ENCODE measurements around the gene IRAK1.

Gene IRAK1

DNA sequence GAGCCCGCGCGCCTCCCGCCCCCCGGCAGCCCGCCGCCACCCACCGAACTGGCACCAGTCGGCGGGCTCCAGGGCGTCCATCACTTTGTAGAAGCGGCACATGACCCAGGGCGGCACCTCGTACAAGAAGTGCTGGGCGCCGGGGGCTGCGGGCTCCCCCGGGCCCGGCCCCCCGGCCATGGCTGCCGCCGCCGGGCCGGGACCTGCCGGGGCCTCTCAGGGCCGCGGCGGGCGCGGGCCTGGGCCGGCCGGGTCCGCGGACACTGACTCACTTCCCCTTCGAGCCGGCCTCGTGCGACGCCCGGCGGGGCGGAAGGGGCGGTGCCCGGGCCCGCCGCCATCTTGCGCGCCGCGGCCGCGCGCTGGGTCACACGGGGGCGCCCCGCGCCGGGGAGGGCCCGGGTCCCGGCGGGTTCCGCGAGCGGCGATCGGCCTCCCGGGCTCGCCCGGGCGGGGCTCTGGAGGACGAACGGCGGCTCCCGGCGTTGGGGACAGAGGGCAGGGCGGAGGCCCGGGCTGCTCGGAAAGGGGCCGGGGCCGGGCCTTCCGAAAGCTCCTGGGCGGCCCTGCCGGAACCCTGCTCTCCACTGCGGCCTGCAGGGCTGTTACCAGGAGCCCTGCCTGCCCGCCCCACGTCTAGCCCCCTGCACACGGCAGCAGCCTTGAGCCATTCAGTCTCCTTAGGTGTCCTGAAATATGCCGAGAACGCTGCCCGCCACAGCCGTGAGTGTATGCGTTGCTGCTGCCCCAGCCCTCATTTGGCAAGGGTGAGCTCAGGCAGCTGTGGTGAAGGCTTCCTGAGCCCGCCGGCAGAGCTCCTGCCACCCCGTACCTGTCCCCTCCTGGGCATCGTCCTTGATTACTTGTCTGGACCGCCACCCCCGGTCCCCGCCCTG, at the start of gene IRAK1:
TSS of gene IRAK1 (minus strand) at position 270 of the 896 bp plus-strand sequence. CDS start at position 180, 90 bp downstream.
- peak in 3 of 4 experiments; percentile 37 to 40 (median 38) for DNase-seq (ENCODE audit: low read depth in 4 of 4, low spot score in 1 of 4)

DNA sequence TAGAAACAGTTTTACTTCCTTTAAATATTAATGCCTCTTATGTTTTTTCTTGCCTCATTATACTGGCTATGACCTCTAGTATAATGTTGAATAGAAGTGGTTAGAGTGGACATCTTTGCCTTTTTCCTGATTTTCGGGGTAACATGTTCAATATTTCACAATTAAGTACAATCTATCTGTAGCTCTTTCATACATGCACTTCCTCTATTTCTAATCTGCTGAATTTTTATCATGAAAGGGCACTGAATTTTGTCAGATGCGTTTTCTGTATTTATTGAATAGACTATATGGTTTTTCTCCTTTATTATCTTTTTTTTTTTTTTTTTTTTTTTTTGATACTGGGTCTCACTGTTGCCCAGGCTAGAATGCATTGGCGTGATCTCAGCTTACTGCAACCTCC, 48.9 kb upstream of the IRAK1 start:
- no peak for DNase-seq (ENCODE audit: low read depth in 4 of 4, low spot score in 1 of 4)

DNA sequence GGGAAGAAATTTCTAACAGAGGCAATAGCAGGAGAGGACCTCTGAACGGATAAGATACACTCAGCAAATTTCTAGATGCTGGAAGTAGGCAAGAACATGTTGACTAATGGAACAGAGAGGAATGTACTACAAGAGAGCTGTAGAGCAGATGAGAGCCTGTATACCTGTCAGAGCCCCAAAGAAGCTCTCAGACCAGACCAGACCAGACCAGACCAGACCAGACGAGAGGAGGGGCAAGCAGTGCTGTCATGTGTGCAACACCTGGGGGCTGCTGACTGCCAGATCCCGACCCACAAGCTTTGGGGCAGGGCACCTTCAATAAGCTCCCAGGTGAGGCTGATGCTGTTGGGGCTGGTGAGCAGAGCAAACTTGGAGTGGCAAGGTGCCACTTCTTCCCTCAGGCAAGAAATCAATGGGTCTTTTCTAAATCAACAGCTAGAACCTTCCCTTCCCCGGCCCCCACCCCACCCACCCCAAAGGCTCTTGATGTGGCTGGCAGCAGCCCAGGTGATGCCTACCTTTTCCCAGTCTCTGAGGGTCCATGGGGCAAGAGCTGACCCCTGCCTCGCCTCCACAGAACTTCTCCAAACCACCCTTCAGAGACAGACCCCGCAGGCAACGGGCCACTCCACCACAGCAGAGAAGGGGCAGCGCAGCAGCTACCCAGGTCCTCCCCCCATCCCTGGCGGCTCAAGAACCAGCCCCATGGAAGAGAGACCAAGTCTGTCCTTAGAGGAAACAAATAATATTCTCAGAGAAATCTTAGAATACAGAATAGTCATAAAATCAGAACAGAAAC, 45.1 kb upstream of the IRAK1 start:
- no peak for DNase-seq (ENCODE audit: low read depth in 4 of 4, low spot score in 1 of 4)

DNA sequence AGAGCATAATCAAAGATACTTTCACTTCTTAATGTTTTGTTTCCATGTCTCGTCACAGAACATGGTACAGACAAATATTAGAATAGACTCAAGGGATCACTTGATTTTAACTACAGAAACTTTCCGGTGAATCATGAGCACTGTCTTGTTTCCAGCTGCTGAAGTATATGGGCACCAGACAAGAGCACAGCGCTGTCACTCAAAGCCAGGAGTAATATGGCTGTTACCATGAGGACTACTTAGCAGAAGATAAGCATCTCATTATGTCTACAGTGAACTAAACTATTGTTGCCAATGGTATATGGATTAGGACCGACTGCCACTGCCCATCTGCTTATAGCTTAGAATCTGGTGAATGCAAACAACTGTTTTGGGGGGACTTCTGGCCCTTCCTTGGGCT, 43.5 kb upstream of the IRAK1 start:
- DNase-seq (ENCODE audit: low read depth in 4 of 4, low spot score in 1 of 4), result no peak

DNA sequence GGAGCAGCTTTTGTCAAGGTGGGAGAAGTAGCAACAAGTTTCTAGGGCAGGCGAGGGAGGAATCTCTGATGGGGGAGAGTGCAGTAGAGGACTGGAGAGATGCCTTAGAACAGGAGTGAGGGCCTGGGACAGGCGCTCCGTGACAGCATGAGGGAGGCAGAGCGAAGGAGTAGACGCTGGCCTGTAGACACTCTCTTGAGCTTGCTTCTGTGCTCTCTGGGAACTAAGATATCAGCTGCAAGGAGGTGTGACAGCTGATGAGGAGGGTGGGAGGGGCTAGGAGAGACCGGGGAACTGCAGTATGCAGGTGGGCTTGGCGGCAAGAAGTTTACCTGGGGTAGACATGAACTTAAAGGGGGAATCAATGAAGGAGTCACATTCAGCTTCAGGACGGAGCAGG, 42.1 kb upstream of the IRAK1 start:
- no peak for DNase-seq (ENCODE audit: low read depth in 4 of 4, low spot score in 1 of 4)

DNA sequence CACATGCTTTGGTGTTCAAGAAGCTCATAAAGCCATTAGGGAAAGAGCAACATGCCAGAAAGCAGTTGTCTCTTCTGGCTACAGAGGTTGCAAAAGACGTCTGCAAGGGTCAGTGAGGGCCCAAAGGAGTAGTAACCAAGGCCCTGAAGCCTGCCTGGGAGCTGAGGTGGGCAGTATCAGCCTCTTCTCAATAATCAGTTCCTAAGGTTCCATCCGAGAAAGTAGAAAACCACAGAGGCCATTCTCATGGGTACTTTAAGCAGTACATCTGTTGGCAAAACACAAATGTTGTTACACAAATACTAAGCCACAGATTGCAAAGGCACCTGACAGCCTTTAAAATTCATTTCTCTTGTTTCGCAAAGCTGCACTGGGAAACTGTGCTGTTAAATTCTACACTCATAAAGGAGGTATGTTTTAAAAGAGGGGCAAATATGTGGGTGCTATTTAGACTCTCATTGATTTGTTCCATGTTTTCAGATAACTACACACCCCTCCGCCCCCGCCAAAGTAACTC, 40.1 kb upstream of the IRAK1 start:
- DNase-seq (ENCODE audit: low read depth in 4 of 4, low spot score in 1 of 4), result no peak

DNA sequence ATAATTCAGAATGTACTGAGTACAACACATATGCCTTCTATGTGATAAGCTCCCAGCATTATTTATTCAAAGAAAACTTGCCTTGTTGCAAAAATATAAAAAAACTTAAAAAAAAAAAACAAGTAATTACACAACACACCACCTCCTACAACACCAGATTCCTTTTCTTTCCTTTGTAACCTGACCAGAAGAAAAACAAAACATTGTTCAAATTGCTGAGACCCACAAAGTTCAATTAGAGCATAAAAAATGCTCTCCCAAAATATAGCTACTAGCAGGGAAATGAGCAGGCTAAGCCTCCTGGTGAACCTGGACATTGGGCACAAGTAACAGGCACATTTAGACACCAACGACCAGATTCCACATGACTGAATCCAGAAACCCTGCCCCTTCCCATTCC, 39.5 kb upstream of the IRAK1 start:
- DNase-seq (ENCODE audit: low read depth in 4 of 4, low spot score in 1 of 4), result no peak

DNA sequence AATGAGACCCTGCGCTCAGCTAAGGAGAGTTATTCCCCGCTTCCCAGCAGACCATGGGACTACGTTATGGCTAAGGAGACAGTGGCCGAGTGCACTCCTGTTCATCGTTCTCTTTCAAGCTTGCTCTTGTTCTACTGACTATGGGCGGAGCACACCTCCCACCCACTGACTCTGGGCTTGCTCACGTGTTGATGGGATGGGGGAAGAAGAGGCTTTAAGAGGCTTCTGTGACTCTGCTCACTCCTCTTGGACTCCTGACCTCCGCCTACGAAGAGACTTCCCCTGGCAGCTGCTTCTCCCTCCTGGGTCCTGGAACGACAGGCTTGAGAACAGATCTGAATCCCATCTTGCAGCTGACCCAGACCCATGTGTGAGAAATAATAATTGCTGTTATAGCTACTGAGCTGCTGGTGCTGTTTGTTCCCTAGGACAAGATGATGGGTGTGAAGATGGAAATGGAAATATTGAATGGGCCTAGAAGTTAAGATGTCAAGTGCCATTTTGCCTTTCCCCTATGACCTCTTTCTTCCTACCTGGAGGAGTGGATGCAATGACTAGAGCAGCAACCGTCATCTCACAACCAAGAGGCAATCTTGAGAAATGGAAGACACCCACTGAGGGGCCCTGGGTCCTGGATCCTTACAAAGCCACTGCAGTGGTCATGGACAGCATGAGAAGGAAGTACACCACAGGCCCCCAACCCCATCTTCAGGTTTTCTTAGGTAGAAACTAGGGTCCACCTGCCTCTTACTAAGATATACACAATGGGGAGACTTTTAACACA, 38.7 kb upstream of the IRAK1 start:
- no peak for DNase-seq (ENCODE audit: low read depth in 4 of 4, low spot score in 1 of 4)

DNA sequence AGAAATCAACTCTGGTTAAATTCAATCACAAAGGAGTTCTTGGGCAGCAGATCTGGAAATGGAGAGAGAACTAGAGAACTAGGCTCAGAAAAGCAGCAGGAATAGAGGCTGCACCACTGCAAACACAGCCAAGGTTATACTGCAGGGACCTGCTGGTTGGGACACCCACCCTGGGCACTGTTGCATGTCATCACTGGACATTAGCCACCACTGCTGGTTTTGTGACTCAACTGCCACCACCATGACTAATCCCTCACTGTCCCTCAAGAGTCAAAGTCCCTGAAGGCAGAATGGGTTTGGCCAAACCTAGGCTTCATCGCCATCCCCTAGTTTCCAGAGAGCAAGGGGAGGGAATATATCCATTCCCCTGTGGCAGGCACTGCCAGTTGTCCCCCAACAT, 38.1 kb upstream of the IRAK1 start:
- DNase-seq (ENCODE audit: low read depth in 4 of 4, low spot score in 1 of 4), result no peak

DNA sequence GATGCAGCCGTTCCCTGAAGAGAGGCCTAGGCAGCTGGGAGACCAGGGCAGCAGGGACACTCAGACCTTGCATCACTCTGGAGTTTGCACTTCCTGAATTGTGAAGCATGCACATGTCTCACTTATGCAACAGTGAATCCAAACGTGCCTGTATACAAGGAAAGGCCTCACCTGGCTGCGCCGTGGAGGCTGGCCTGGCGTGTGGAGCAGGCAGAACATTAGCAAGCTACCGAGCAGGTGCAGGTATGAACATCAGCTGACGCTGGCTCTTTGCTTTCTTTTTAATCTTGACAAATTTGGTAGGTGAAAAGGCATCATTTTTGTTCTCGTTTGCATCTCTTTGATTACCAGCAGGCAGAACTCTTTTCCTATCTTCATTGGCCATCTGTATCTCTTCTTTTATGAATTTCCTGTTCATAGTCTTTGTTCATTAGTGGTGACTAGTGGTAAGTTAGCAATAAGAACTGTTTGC, 37.1 kb upstream of the IRAK1 start:
- DNase-seq (ENCODE audit: low read depth in 4 of 4, low spot score in 1 of 4), result no peak

DNA sequence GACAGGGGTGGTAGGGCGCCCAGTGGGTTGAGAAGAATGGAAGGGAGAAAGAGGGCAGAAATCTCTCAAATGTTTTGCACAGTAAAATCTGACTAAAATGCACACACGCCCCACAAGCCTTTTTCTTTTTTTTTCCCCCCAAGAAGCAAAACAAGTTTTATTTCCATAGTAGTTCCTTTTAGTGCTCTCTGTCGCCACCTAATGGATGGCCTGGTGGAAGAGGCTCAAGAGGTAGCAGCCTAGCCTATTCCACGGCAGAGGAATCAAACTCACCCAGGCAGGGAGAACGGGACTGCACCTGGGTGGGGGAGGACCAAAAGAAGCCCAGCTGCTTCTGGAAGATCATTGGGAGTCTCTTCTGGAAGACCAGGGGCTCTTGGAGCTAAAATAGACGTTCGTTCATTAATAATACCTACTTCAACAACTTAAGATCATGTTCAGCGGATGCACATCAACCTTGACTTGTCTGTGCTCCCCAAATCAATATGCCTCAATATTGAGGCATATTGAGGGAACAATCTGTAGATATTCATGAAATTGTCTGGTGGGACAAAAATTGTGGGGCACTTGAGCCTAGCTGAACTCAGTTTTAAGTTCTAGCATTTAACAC, 31.6 kb upstream of the IRAK1 start:
- peak; percentile 41 to 59 (median 43) for DNase-seq (ENCODE audit: low read depth in 4 of 4, low spot score in 1 of 4)

DNA sequence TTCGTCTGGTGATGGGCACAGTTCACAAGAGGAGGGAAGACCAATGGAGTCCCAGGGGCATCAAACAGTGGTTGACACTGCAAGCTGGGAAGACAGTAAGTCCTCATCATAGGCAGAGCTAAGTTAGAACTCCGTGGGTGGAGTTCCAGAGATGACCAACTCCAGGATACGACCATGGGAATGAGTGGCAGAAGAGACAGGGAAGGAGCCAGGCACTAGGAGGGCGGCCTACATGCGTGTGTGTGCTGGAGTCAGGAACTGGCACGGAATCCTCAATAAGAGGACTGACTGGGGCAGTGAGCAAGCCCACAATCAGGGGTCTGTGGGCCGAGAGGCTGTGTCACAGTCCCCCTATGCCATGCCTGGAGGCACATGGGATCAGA, 30.4 kb upstream of the IRAK1 start:
- no peak for DNase-seq (ENCODE audit: low read depth in 4 of 4, low spot score in 1 of 4)

DNA sequence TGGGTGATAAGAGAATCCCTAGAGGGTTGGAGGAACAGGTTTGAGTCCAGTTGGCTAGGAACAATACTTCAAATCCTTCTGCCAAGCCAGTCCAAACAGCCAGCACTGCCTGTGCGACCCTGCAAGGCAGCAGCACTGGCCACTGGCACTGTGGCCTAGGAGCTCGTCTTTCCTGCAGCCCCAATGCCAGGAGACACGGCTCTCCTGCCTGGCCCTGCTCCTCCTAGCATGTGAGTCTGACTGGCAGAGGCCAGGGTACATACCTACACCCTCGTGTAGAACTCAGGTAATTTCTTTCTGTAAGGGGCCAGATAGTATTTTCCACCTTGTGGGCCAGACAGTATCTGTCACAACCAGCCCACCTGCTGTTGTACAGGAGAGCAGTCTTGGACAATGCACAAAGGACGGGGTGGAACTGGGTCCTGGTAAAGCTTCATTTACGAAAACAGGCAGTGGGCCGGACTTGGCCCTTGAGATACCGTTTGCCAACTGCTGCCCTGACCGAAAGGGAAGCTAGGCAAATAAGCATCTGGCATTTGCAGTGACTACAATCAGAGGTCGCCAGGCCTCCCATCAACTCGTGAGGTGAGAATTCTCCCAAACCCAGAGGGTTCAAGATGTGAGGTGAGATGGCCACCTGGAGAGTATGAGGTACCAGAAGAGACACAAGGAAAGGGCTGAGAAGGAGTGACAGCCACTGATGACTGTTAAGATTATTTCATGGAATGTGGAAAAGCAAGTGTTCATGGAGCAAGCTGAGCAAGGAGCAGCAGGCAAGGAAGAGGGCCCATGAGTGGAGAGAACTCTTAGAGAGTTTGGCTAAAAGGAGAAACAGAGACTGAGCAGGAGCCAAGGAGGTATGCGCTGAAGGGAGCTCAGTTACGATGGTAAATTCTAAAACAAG, 29.8 kb upstream of the IRAK1 start:
- DNase-seq (ENCODE audit: low read depth in 4 of 4, low spot score in 1 of 4), result no peak

DNA sequence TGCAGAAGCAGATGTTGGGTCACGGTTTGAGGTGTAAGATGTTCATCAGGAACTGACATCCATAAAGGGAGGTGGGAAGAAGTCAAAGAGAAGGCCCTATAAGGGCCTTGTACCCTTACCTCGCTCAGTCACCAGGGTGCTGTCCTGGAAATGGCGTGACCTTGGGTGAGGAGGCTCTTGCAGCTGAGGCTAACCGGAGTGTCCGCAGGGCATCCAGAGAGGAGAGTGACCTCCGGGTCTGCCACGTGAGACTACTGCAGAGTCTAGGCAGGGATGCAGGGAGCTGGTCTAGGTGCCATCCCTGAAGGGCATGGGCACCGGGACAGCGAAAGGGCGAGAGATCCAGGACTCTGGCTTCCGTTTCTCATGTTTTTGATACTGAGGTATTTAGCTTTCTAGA, 28.7 kb upstream of the IRAK1 start:
- DNase-seq (ENCODE audit: low read depth in 4 of 4, low spot score in 1 of 4), result no peak

DNA sequence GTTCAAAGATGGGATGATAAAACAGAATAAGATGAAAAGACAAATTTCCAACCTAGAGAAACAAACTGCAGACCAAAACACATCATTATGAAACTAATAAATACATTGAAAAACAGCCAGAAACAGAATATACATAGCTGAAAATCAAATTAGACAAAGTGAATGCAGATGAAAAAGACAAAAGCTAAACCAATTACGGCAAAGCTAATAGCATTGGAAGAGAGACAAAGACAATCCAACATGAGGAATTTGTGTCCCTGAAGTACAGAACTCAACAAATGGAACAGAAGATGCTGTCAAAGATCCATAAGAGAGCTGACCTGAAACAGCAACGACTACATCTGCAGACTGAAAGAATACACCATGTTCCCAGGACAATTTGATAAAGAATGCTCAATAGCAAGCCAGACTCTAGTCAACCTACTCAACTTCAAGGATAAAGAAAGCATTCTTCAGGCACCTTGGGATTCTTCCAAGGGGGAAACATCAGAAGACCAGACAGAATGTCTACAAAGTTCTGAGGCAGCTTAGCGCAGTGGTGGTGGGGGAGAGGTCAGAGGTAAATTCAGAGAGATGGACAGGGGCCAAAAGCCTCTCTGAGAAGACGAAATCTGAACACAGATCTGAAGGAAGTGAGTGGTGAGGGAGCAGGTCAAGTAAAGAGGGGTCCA, 27.4 kb upstream of the IRAK1 start:
- DNase-seq (ENCODE audit: low read depth in 4 of 4, low spot score in 1 of 4), result no peak

DNA sequence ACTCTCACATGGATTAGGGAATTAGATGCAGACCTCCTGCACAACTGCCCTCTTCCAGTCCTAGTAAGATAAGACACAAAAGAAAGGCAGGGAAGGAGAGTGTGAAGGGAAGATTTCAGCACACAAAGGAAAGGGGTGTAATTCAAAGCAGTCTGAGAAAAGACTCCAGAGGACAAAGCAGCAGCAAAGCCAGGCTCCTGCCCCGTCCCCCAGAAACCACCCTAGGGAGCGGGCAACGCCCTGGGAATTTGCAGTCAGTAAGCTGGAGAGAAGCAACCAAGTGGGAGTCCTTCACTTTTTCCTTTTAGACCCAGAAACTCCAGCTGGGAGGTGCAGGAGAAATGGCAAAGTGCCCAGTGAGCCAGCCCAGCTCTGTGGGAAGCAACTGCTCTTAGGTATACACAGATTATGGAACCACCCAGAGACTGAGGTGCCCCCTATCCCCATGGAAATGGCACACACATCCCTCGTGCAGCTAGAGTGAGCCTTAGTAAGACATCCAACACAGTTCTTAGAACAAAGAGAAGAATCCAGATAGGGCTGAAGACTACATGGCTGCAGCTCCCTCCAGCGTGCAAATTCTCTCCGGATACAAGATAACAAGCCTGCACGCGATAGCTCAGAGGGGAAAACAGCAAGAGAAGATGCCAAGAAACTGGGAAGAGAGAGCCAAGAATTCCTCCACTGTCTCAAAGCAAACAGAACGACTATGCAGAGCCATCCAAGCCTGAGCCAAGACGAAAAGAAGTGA, 26.5 kb upstream of the IRAK1 start:
- DNase-seq (ENCODE audit: low read depth in 4 of 4, low spot score in 1 of 4), result no peak

DNA sequence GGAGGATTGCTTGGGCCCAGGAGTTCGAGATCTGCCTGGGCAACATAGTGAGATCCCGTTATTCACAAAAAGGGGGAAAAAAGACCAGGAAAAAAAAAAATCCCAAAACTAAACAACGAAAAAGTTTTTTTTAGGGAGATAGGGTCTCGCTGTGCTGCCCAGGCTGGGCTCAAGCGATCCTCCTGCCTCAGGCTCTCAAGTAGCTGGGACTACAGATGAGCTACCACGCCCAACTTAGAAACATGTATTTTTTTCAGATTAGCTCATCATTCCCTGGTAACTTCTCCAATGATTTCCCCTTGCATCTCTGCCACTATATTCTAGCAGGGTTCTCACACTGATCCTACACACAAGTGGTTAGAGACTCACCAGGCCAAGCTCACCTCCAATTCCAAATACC, 24.4 kb upstream of the IRAK1 start:
- DNase-seq (ENCODE audit: low read depth in 4 of 4, low spot score in 1 of 4), result no peak

DNA sequence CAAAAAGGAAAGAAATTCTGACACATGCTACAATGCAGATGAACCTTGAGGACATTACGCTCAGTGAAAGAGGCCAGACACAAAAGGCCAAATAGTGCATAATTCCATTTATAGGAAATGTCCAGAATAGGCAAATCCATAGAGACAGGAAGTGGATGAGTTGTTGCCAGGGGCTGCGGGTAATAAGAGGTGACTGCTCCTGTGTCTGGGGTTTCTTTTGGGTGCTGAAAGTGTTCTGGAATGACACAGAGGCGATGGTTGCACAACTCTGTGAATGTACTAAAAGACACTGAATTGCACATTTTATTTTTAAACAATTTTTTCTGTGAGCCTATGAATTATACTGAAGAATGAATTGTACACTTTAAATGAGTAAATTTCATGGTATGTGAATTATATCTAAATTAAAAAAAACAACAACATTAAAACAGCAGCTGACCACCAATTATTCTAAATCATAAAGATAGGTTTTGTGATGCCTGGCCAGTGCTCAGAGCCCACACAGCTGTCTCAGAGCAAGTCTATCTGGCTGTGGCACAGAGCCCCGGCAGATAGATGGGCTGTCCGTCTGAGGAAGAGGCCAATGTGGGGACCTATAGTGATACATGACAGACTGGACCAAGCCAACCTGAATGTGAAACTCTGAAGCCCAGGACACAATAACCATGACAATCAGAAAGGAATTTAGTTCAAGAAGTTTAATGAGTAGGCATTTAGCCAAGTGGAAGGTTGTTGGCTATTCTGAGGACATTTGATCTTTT, 23.5 kb upstream of the IRAK1 start:
- DNase-seq (ENCODE audit: low read depth in 4 of 4, low spot score in 1 of 4), result no peak

Data from stimulated activated CD4-positive, alpha-beta T cell treated with anti-CD3 and anti-CD28 coated beads, Interleukin-1b, Interleukin-23, amount 100 ng/mL, for 24 hours (primary cell).